ENCODE measurements around the gene GTPBP6. TPM values are rescaled to one million over a fixed set of nuclear protein-coding genes. Genes with fewer than 3 reads are reported as not detected.
"Not testable (repeated sequence)": the region's sequence is repeated elsewhere in the genome, so short reads cannot be mapped to it uniquely, and the experiment has no call there.

GTPBP6 gene
- total RNA-seq, 2 experiments from 2014 or later = 46.2 to 46.7 TPM

DNA sequence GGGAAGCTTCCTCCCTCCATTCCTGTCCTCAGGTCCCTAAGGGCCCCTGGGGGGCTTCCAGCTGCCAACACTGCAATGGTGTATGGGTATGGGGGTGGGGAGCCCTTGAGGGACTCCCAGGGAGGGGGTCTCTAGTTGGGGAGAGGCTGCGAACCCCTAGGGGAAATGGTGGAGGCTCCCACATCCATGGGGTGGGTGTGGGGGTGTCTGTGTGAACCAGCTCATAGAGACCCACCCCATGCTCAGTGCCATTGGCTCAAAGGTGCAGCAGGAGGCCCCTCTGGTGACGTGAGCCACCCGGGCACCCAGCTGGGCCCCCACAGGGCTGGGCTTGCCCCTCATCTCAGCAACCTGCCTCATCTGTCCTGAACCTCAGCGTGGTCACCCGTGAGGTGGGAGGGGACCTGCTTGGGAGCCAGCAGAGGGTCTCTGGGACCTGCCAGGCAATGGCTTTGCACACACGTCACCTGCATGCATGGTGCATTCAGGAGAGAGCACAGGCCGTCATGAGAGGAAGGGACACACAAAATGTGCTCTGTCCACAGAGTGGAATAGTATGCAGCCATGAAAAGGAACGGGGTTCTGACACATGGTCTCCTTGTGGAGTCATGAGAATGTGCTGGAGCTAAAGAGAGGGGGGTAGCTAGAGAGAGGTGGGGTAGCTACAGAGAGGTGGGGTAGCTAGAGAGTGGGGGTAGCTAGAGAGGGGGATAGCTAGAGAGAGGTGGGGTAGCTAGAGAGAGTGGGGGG, 60.1 kb downstream of the GTPBP6 start:
- peak; percentile 3 for DNase-seq
- CTCF ChIA-PET = no interaction called here
- POLR2A ChIA-PET = no interaction called here
- Mint-ChIP-seq H3K27ac (no peak overlapping the region), H3K27me3 (no peaks in the 10 kb centered on the region), H3K4me1 (no peaks in the 10 kb centered on the region), H3K36me3 (ENCODE audit: low read depth) (no peaks in the 10 kb centered on the region), H3K9me3 (no peaks in the 10 kb centered on the region), H3K4me3 (no peak overlapping the region)

DNA sequence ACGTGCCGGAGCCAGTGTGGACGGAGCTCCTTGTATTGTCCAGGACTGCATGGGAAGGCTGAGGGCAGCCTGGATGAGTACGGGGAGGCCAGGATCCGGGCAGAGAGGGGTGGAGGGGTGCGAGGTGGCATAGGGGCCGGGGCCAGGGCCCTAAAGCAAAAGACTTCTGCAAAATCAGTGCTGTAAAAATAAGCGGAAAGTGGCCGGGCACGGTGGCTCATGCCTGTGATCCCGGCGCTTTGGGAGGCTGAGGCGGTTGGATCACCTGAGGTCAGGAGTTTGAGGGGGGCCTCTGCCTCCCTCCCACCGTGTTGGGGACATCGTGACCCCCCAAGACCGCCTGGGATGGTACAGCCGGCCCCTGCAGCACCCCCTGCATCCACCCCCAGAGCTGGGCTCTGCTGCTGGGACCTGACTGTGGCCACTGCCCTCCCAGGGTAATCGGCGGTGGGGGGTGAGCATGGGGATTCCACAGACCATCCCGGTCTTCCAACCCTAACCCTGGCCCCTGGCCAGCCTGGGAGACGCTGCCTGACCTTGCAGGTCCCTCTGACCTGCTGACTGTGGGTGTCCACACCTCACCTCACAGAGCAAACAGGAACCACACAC, 60.8 kb downstream of the GTPBP6 start:
- Mint-ChIP-seq H3K9me3 (peaks cover 1% of the 10 kb centered on the region), H3K36me3 (ENCODE audit: low read depth) (no peaks in the 10 kb centered on the region), H3K4me1 (no peaks in the 10 kb centered on the region), H3K4me3 (no peak overlapping the region), H3K27me3 (no peaks in the 10 kb centered on the region), H3K27ac (no peak overlapping the region)
- POLR2A ChIA-PET = no interaction called here
- CTCF ChIA-PET = no interaction called here
- peak; percentile 11 for DNase-seq

DNA sequence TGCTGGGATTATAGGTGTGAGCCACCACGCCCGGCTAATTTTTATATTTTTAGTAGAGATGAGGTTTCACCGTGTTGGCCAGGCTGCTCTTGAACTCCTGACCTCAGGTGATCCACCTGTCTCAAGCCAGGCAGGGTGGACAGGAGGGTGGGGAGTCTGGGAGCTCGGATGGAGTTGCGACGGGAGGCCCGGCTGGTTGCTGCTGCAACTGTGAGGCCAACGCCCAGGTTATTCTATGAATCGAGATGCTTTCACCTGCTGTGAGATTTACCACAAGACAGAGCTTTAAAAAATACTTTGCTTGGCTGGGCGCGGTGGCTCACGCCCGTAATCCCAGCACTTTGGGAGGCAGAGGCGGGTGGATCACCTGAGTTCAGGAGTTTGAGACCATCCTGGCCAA, 61.5 kb downstream of the GTPBP6 start:
- POLR2A ChIA-PET; H3K27me3 Mint-ChIP-seq; H3K27ac Mint-ChIP-seq; CTCF ChIA-PET; H3K36me3 Mint-ChIP-seq (ENCODE audit: low read depth); H3K4me1 Mint-ChIP-seq; H3K9me3 Mint-ChIP-seq; H3K4me3 Mint-ChIP-seq: not testable (repeated sequence)
- DNase-seq = peak; percentile 7

DNA sequence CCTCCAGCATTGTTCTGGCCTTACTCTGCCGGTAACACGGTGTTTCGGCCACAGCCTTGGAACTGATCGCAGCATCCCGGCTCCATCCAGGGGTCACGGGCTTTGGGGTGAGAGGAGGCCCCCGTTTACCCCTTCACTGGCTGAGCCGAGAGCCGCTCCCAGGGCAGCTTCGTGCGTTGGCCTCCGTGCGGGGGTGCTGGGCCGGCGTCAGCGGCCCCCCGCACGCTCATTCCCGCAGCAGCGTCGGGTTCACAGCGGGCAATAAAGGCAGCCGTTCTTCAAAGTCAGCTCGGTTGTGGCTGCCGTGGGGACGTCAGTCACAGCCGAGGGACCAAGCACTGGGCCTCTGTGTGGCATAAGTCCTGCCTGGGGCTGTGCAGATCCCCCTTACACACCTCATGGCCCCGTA, 62.7 kb downstream of the GTPBP6 start:
- ChIA-PET CTCF (no interaction called here), POLR2A (no interaction called here)
- Mint-ChIP-seq H3K9me3 (peaks cover 10% of the 10 kb centered on the region), H3K4me1 (peaks cover 5% of the 10 kb centered on the region), H3K27ac (no peak overlapping the region), H3K27me3 (no peaks in the 10 kb centered on the region), H3K36me3 (ENCODE audit: low read depth) (no peaks in the 10 kb centered on the region), H3K4me3 (no peak overlapping the region)
- DNase-seq = no peak

Other genes starting within 250 kb of the GTPBP6 start
- 10 to 100 TPM; 34.5 to 35.5 TPM for gene PLCXD1, start 37.4 kb downstream of the GTPBP6 start, total RNA-seq
- gene PPP2R3B, start 68.1 kb upstream of the GTPBP6 start, total RNA-seq = 10 to 100 TPM; 26.1 to 26.3 TPM

Data from activated CD4-positive, alpha-beta memory T cell treated with anti-CD3 and anti-CD28 coated beads, Interleukin-2, amount 10 ng/mL, durations not matched to agents 7 days and 5 days (primary cell).